Breast epithelium (tissue), 4 donors: ENCODE data around the gene COL17A1. TPM values are rescaled to one million over a fixed set of nuclear protein-coding genes. Genes with fewer than 3 reads are reported as not detected.

Source experiments
- DNase-seq, 2 donors: peaks; one replicate each; pipeline ENCODE4 v3.0.0-alpha.2; 2019; ENCODE audit warnings: low spot score in 2 of 2
- H3K27ac ChIP-seq, 2 donors: fragments of 200-600 bp; sonication (generic) in 1 of 2; one replicate each; pipeline ENCODE4 v1.5.1; 2016 to 2019; ENCODE audit warnings: mild to moderate bottlenecking in 1 of 2
- H3K27me3 ChIP-seq, 2 donors: fragments of 200-600 bp; sonication (generic) in 1 of 2; one replicate each; pipeline versions ENCODE4 v1.5.1 to v1.6.0; 2017 to 2019; ENCODE audit warnings: control low read depth in 1 of 2, mild to moderate bottlenecking in 1 of 2
- H3K36me3 ChIP-seq: fragments of 200-600 bp; one replicate; pipeline ENCODE4 v1.5.1; 2019
- H3K4me1 ChIP-seq, 2 donors: fragments of 200-600 bp; sonication (generic); one replicate each; pipeline ENCODE4 v1.5.1; 2016 to 2019; ENCODE audit warnings: control low read depth in 1 of 2
- H3K4me3 ChIP-seq, 3 donors: fragments of 200-600 bp; sonication (generic); 1 replicate in 2 of 3; 2 replicates in 1 of 3; pipeline ENCODE4 v1.5.1; 2016 to 2019; ENCODE audit warnings: mild to moderate bottlenecking in 3 of 3, moderate library complexity in 2 of 3
- H3K9me3 ChIP-seq, 2 donors: fragments of 200-600 bp; sonication (generic) in 1 of 2; one replicate each; pipeline ENCODE4 v1.5.1; 2016 to 2019; ENCODE audit warnings: control low read depth in 1 of 2
- POLR2A ChIP-seq: fragments of 450-650 bp; IDR thresholded peaks from one replicate; pipeline ENCODE4 v1.6.1; 2016; ENCODE audit warnings: antibody characterized with exemption, mild to moderate bottlenecking, moderate library complexity
- POLR2AphosphoS5 ChIP-seq, 3 donors: sonication (generic); formaldehyde crosslinking; IDR thresholded peaks; one replicate each; pipeline ENCODE4 v1.6.1; 2017; ENCODE audit warnings: antibody characterized with exemption in 3 of 3
- intact Hi-C: fragments of 100-400 bp; cut with DNase I; formaldehyde crosslinking; loops from one replicate; pipeline ENCODE4 v1.15.1; 2023; ENCODE audit warnings: low total_unique reads
- total RNA-seq, 3 donors: library from RNA; depleted of rRNA; stranded (reverse); fragments of >200 nt; gene quantifications; one replicate each; pipeline ENCODE4 v1.1.0, GENCODE V29; 2016
- TF ChIP-seq, protein P1 (sequence below), 3 donors: fragments of 450-650 bp; IDR thresholded peaks; one replicate each; pipeline ENCODE4 v1.5.1; 2016 to 2017; ENCODE audit warnings: antibody characterized with exemption in 3 of 3, mild to moderate bottlenecking in 3 of 3, moderate library complexity in 3 of 3

Gene COL17A1
- total RNA-seq, 3 donors from 2014 or later: 0.16 to 56.1 (median 34.1) TPM

DNA sequence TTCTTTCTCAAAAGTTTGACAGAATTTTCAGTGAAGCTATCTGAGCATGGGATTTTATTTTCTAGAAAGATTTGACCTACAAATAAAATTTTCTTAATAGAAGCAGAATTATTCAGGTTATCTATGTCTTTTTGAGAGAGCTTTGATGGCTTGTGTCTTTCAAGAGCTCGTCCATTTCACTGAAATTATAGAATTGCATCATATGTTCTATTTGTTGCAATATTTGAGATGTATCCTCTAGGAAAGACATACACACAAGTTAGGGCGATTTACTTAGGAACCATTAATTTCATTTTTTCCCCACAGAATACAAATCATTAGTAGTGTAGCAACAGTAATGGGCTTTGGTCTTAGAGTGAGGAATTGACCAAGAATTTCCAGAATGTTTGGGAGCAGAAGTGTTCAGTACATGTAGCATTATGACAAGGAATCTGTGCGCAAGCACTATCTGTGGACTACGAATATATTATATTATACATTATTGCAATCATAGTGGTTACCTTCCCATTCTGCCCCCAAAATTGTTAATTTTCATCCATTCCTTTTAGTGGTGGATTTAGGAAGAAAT lies 12.8 kb upstream of the COL17A1 start:
- Histone ChIP-seq H3K9me3 (peaks cover 0 to 4% of the 10 kb centered on the region in 2 donors), H3K36me3 (no peaks in the 10 kb centered on the region), H3K4me3 (no peak overlapping the region), H3K27ac (no peak overlapping the region), H3K4me1 (no peaks in the 10 kb centered on the region), H3K27me3 (no peaks in the 10 kb centered on the region)
- TF ChIP-seq POLR2AphosphoS5 (IDR thresholded peaks at IDR 0.05) (no peak), POLR2A (no peak)
- intact Hi-C loops: no loop called here
- no peak for DNase-seq

DNA sequence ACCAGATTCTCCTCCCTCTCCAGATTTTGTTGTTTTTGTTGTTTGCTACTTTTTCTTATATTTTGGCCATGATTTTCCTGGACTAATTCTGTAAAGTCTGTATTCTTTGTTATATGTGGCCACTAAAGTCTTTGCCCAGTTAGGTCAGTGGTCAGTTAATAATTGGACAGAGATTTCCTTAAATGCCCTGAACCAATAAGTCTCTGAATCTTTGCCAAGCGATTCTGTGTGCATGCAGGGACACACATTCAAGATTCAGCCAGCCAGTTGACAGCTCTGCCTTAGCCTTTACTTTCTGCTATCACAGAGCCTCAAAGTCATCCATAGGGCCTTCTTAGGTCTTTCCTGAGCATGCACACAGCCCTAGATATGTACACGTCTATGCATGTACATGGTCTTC lies 11.0 kb upstream of the COL17A1 start:
- TF ChIP-seq POLR2AphosphoS5 (IDR thresholded peaks at IDR 0.05): no peak
- TF ChIP-seq POLR2A: no peak
- TF ChIP-seq, protein P1, sequence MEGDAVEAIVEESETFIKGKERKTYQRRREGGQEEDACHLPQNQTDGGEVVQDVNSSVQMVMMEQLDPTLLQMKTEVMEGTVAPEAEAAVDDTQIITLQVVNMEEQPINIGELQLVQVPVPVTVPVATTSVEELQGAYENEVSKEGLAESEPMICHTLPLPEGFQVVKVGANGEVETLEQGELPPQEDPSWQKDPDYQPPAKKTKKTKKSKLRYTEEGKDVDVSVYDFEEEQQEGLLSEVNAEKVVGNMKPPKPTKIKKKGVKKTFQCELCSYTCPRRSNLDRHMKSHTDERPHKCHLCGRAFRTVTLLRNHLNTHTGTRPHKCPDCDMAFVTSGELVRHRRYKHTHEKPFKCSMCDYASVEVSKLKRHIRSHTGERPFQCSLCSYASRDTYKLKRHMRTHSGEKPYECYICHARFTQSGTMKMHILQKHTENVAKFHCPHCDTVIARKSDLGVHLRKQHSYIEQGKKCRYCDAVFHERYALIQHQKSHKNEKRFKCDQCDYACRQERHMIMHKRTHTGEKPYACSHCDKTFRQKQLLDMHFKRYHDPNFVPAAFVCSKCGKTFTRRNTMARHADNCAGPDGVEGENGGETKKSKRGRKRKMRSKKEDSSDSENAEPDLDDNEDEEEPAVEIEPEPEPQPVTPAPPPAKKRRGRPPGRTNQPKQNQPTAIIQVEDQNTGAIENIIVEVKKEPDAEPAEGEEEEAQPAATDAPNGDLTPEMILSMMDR (IDR thresholded peaks at IDR 0.05): no peak
- Histone ChIP-seq H3K9me3 (peaks cover 0 to 4% of the 10 kb centered on the region in 2 donors), H3K4me1 (no peaks in the 10 kb centered on the region), H3K27me3 (no peaks in the 10 kb centered on the region), H3K4me3 (no peak overlapping the region), H3K27ac (no peak overlapping the region), H3K36me3 (no peaks in the 10 kb centered on the region)
- intact Hi-C loops: no loop called here
- DNase-seq: no peak

DNA sequence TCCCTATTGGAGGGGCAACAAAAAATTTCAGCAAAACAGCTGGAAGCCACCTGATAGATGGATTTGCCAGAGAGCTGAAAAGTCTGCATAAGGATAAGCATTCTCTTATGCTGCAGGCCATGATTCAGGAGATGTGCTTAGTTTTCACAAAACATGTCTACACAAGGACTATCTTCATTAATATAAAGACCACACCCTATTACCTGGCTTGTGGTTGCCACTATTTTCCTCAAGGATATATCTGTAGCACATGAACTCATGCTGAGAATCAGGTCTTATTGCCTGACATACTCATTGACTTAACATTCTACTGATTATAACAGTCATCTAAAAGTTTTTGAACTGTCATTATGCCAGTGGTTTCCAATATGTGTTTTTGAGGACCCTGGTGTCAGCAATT lies 7.1 kb upstream of the COL17A1 start:
- no peak overlapping the region for H3K4me3 ChIP-seq
- H3K4me1 ChIP-seq: no peaks in the 10 kb centered on the region
- H3K36me3 ChIP-seq: no peaks in the 10 kb centered on the region
- DNase-seq: no peak
- H3K27ac ChIP-seq: no peak overlapping the region
- intact Hi-C loops: no loop called here
- no peak for TF ChIP-seq POLR2AphosphoS5 (IDR thresholded peaks at IDR 0.05)
- TF ChIP-seq, protein P1 (IDR thresholded peaks at IDR 0.05): no peak
- TF ChIP-seq POLR2A: no peak
- peaks cover 0 to 4% of the 10 kb centered on the region in 2 donors for H3K9me3 ChIP-seq
- no peaks in the 10 kb centered on the region for H3K27me3 ChIP-seq

DNA sequence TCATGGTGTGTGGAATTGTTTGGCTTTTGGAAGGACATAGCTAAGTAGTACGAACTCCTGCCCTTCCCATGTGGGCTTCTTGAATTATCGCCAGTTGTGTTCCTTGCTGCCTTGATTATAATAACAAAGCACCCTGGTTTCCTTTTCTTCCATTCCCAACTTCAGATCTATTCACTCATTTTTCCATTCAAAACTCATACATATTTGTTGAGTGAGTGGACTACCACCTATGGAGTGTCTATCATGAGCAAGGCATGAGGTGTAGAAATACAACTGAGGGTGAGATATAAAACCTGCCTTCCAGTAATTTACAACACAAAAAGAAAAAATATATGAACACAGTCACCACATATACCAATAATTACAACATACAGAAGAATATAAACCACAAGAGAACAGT lies 4.9 kb upstream of the COL17A1 start:
- Histone ChIP-seq H3K27ac (no peak overlapping the region), H3K9me3 (peaks cover 0 to 4% of the 10 kb centered on the region in 2 donors), H3K4me3 (no peak overlapping the region), H3K4me1 (no peaks in the 10 kb centered on the region), H3K27me3 (no peaks in the 10 kb centered on the region), H3K36me3 (no peaks in the 10 kb centered on the region)
- intact Hi-C loops: no loop called here
- TF ChIP-seq POLR2A (no peak), POLR2AphosphoS5 (IDR thresholded peaks at IDR 0.05) (no peak)
- TF ChIP-seq, protein P1 (IDR thresholded peaks at IDR 0.05): no peak
- no peak for DNase-seq

DNA sequence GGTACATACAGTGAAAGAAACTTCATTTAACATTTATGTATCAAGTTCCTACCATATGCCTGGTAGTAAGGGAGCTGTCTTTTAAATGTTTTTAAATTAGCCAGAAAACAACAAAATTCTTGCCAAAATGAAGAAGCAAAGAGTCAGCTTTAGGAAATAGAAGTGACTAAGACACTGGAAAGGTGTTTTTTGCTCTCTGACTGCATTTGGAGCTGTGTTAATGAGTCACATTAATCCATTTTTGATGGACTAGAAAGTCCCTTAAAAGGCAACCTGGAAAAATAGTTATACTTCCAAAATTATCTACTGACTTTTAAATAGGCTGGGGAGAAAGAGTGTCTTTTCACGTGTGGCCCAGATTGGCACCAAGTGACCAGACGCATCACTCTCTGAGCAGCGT lies 3.9 kb upstream of the COL17A1 start:
- DNase-seq: no peak
- TF ChIP-seq POLR2A: no peak
- TF ChIP-seq, protein P1 (IDR thresholded peaks at IDR 0.05): no peak
- TF ChIP-seq POLR2AphosphoS5 (IDR thresholded peaks at IDR 0.05): no peak
- no peak overlapping the region for H3K27ac ChIP-seq
- peaks cover 0 to 4% of the 10 kb centered on the region in 2 donors for H3K9me3 ChIP-seq
- H3K4me1 ChIP-seq: no peaks in the 10 kb centered on the region
- H3K36me3 ChIP-seq: no peaks in the 10 kb centered on the region
- H3K4me3 ChIP-seq: no peak overlapping the region
- intact Hi-C loops: no loop called here
- H3K27me3 ChIP-seq: no peaks in the 10 kb centered on the region

DNA sequence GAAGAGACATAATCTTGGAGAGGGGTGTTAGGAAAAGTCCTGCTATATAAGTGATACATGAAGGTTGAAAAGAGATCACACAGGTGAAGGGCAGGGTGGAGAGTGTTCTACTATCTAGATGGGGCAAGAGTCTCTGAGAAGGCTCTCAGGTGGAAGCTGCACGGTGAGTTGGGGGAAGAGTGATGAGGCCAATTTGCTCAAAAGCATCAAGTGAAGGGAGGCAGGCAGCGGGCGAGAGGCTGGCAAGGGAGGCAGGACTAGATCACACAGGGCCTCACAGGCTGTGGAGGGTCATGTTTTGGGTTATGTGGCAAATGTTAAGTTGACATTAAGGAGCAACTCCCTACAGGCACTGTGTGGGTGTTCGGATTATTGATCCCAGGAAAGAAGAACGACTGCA lies 2.6 kb upstream of the COL17A1 start:
- Histone ChIP-seq H3K36me3 (no peaks in the 10 kb centered on the region), H3K27ac (no peak overlapping the region), H3K4me3 (no peak overlapping the region), H3K4me1 (no peaks in the 10 kb centered on the region), H3K9me3 (no peaks in the 10 kb centered on the region), H3K27me3 (no peaks in the 10 kb centered on the region)
- intact Hi-C loops: no loop called here
- TF ChIP-seq POLR2A (no peak), POLR2AphosphoS5 (IDR thresholded peaks at IDR 0.05) (no peak)
- TF ChIP-seq, protein P1 (IDR thresholded peaks at IDR 0.05): no peak
- no peak for DNase-seq
